ENCODE measurements around the gene C17orf107. TPM values are rescaled to one million over a fixed set of nuclear protein-coding genes. Genes with fewer than 3 reads are reported as not detected.

Gene C17orf107
- total RNA-seq, 1 donor: 4.0 TPM

DNA sequence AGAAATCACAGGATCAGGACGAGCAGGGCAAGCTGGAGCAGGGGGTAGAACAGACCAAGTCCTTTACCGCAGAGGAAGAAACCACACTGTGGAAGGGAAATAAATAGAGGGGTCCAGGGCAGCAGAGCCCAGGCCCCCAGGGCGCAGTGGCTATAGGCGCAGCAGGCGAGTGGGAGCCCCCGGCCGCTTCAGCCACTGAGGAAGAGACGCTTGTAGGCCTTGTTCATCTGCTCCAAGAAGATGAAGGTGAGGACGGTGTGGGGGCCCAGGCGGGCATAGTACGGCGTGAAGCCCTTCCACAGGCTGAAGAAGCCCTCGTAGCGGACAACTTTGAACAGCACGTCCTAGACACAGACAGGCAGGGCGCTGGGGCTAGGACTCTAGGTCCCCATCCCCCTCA, 38.2 kb downstream of the C17orf107 start:
- H3K27ac ChIP-seq (ENCODE audit: low read depth, low read length): no peak overlapping the region
- no peak overlapping the region for H2AFZ ChIP-seq (ENCODE audit: low read length)
- DNase-seq (ENCODE audit: insufficient read length, low spot score, missing footprints): peak; percentile 32
- no peak overlapping the region for H3K4me2 ChIP-seq (ENCODE audit: insufficient read depth, low read length)
- H3K4me1 ChIP-seq (ENCODE audit: insufficient read depth, low read length): peaks cover 36% of the 10 kb centered on the region
- peaks cover 16% of the 10 kb centered on the region for H4K20me1 ChIP-seq (ENCODE audit: insufficient read depth, low read length)
- TF ChIP-seq, protein P1, sequence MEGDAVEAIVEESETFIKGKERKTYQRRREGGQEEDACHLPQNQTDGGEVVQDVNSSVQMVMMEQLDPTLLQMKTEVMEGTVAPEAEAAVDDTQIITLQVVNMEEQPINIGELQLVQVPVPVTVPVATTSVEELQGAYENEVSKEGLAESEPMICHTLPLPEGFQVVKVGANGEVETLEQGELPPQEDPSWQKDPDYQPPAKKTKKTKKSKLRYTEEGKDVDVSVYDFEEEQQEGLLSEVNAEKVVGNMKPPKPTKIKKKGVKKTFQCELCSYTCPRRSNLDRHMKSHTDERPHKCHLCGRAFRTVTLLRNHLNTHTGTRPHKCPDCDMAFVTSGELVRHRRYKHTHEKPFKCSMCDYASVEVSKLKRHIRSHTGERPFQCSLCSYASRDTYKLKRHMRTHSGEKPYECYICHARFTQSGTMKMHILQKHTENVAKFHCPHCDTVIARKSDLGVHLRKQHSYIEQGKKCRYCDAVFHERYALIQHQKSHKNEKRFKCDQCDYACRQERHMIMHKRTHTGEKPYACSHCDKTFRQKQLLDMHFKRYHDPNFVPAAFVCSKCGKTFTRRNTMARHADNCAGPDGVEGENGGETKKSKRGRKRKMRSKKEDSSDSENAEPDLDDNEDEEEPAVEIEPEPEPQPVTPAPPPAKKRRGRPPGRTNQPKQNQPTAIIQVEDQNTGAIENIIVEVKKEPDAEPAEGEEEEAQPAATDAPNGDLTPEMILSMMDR (IDR thresholded peaks at IDR 0.05; ENCODE audit: extremely low read depth, low read depth, low read length): no peak
- H3K9me3 ChIP-seq (ENCODE audit: low read depth, low read length): no peaks in the 10 kb centered on the region
- peaks cover 44% of the 10 kb centered on the region for H3K79me2 ChIP-seq (ENCODE audit: insufficient read depth, low read length)
- no peak overlapping the region for H3K4me3 ChIP-seq (ENCODE audit: insufficient read depth, low read length)
- peaks cover 30% of the 10 kb centered on the region for H3K36me3 ChIP-seq (ENCODE audit: insufficient read depth, low read length)
- no peaks in the 10 kb centered on the region for H3K27me3 ChIP-seq (ENCODE audit: insufficient read depth, low read length)

DNA sequence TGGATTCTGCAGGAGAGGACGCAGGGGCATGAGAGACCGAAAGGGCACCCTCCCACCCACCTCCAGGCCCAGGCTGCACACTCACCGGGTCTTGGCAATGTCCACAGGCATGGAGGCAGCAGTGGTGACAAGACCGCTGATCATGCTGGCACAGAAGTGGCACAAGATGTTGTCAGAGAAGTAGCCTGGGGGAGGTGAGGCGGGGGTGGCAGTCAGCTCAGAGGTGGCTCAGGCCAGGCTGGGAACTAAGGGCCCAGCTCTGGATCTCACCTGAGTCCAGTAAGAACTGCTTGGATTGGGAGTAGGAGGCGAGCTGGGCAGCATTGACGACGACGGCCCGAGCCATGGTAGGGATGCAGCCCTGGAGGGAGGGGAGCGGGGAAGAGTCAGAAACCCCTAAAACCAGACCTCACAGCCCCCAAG, 38.7 kb downstream of the C17orf107 start:
- H2AFZ ChIP-seq (ENCODE audit: low read length): no peak overlapping the region
- DNase-seq (ENCODE audit: insufficient read length, low spot score, missing footprints): no peak
- no peaks in the 10 kb centered on the region for H3K27me3 ChIP-seq (ENCODE audit: insufficient read depth, low read length)
- TF ChIP-seq, protein P1 (IDR thresholded peaks at IDR 0.05; ENCODE audit: extremely low read depth, low read depth, low read length): no peak
- no peak overlapping the region for H3K4me2 ChIP-seq (ENCODE audit: insufficient read depth, low read length)
- H3K79me2 ChIP-seq (ENCODE audit: insufficient read depth, low read length): peaks cover 49% of the 10 kb centered on the region
- no peak overlapping the region for H3K4me3 ChIP-seq (ENCODE audit: insufficient read depth, low read length)
- peaks cover 36% of the 10 kb centered on the region for H3K4me1 ChIP-seq (ENCODE audit: insufficient read depth, low read length)
- H3K36me3 ChIP-seq (ENCODE audit: insufficient read depth, low read length): peaks cover 35% of the 10 kb centered on the region
- H3K9me3 ChIP-seq (ENCODE audit: low read depth, low read length): no peaks in the 10 kb centered on the region
- H3K27ac ChIP-seq (ENCODE audit: low read depth, low read length): no peak overlapping the region
- peaks cover 20% of the 10 kb centered on the region for H4K20me1 ChIP-seq (ENCODE audit: insufficient read depth, low read length)

DNA sequence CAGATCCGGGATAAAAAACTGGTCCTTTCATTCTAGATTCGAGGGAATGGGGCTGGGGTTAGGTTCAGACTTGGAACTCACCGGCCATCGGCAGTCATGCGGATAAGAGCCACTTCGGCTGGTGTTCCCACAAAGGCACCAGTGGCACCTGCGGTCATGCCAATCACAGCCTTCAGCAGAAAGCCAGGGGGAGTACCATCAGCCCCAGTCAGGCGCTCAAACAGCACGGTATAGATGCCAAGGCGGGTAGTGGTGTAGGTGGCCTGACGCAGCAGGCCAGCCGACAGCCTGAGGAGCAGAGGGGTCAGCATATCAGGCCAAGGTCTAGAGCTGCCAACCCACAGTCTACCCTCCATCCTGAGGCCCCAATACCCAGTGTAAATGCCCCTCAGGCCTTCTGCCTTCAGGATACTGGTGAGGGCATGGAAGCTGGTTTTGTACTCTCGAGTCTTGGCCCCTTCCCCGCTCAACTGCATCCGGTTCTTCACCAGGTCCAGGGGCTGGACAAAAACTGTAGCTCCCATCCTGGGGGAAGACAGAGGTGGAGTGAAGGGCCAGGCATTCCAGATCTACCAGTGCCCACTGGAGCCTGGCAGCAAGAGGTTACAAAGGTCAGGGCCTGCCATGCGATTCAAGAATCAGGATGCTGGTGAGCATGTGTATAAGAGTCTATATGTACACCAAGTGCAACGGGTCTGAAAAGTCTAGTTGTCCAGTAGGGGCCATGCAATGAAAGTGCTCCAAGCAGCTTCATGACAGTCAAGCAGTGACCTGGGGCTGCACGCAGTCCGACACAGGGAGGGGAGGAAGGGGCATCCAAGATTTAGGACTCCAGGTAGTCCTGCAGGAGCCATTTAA, 39.6 kb downstream of the C17orf107 start:
- Histone ChIP-seq H3K27me3 (ENCODE audit: insufficient read depth, low read length) (no peaks in the 10 kb centered on the region), H3K4me3 (ENCODE audit: insufficient read depth, low read length) (peak overlapping the region; percentile 95), H2AFZ (ENCODE audit: low read length) (peak overlapping the region; percentile 76), H3K9me3 (ENCODE audit: low read depth, low read length) (no peaks in the 10 kb centered on the region), H3K4me1 (ENCODE audit: insufficient read depth, low read length) (peaks cover 34% of the 10 kb centered on the region), H3K4me2 (ENCODE audit: insufficient read depth, low read length) (peak overlapping the region; percentile 98), H4K20me1 (ENCODE audit: insufficient read depth, low read length) (peaks cover 28% of the 10 kb centered on the region), H3K27ac (ENCODE audit: low read depth, low read length) (peak overlapping the region; percentile 91), H3K36me3 (ENCODE audit: insufficient read depth, low read length) (peaks cover 43% of the 10 kb centered on the region), H3K79me2 (ENCODE audit: insufficient read depth, low read length) (peaks cover 55% of the 10 kb centered on the region)
- TF ChIP-seq, protein P1 (IDR thresholded peaks at IDR 0.05; ENCODE audit: extremely low read depth, low read depth, low read length): no peak
- DNase-seq (ENCODE audit: insufficient read length, low spot score, missing footprints): peak; percentile 84

DNA sequence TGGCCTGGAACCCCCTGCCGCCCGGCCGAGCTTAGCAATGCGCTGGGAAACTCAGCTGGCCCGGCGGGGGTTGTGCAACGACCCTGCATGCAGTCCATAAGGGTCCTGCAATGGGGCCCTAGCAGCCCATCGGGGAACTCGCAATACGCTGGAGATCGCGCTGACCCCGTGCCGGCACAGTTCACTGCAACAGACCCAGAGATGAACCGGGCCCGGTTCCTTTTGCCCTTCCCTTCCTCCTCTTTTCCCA, 40.1 kb downstream of the C17orf107 start:
- H3K79me2 ChIP-seq (ENCODE audit: insufficient read depth, low read length): peaks cover 60% of the 10 kb centered on the region
- peak overlapping the region; percentile 91 for H3K27ac ChIP-seq (ENCODE audit: low read depth, low read length)
- H3K4me2 ChIP-seq (ENCODE audit: insufficient read depth, low read length): peak overlapping the region; percentile 98
- H4K20me1 ChIP-seq (ENCODE audit: insufficient read depth, low read length): peaks cover 34% of the 10 kb centered on the region
- H3K36me3 ChIP-seq (ENCODE audit: insufficient read depth, low read length): peaks cover 49% of the 10 kb centered on the region
- TF ChIP-seq, protein P1 (IDR thresholded peaks at IDR 0.05; ENCODE audit: extremely low read depth, low read depth, low read length): no peak
- H2AFZ ChIP-seq (ENCODE audit: low read length): peak overlapping the region; percentile 76
- H3K4me3 ChIP-seq (ENCODE audit: insufficient read depth, low read length): peak overlapping the region; percentile 95
- H3K4me1 ChIP-seq (ENCODE audit: insufficient read depth, low read length): peaks cover 32% of the 10 kb centered on the region
- no peak for DNase-seq (ENCODE audit: insufficient read length, low spot score, missing footprints)
- no peaks in the 10 kb centered on the region for H3K9me3 ChIP-seq (ENCODE audit: low read depth, low read length)
- no peaks in the 10 kb centered on the region for H3K27me3 ChIP-seq (ENCODE audit: insufficient read depth, low read length)
